OCI-LY3 (cell line): ENCODE measurements around the gene MS4A4A.

Experiments used
- CTCF ChIP-seq: fragments of 200-600, 300-600 bp; sonication (generic); IDR thresholded peaks from 2 replicates; pipeline ENCODE4 v1.5.1; 2014; ENCODE audit warnings: antibody characterized with exemption, low read length, low read depth
- EZH2phosphoT487 ChIP-seq: fragments of 200-600 bp; shearing (Covaris generic); IDR thresholded peaks from 2 replicates; pipeline ENCODE4 v1.6.1; 2018; ENCODE audit warnings: antibody characterized with exemption, mixed run types, low read depth

GRCh38 chr11:60274416-60274815 is 6.0 kb upstream of the MS4A4A start:
- TF ChIP-seq CTCF, result no peak
- no peak for TF ChIP-seq EZH2phosphoT487
